ENCODE results near the gene MUC20. TPM values are rescaled to one million over a fixed set of nuclear protein-coding genes. Genes with fewer than 3 reads are reported as not detected.

MUC20 gene
- total RNA-seq, 6 experiments from 2014 or later, result 1.9 to 40.7 (median 22.6) TPM

MicroRNA genes within 50 kb of the gene (microRNA counts, 767-probe panel; counts per million panel counts)
- microRNA hsa-miR-570-3p, result 2,318 counts per million, percentile 2 among the panel's probes with 10 or more counts

Small RNA genes lying within 50 kb of the gene (microRNA-seq; reads per million reads assigned to microRNA genes)
- gene MIR570, result 0.64 to 1.2 reads per million in 2 donors

Small RNA genes lying within 50 kb of the gene (small RNA-seq; reads per million reads assigned to genes)
- gene MIR570, result 0 reads per million in 2 experiments

Other genes starting within 250 kb of the MUC20 start
- gene PPP1R2, start 177.7 kb upstream of the MUC20 start, total RNA-seq, result 10 to 100 TPM; 10.3 to 25.4 (median 14.9) TPM
- gene APOD, start 137.0 kb upstream of the MUC20 start, total RNA-seq, result 1 to 10 TPM in 1 of 6 experiments, under 1 TPM in 5; 0.29 to 5.6 (median 0.41) TPM
- gene MUC4, start 91.0 kb downstream of the MUC20 start, total RNA-seq, result under 1 TPM in 2 of 6 experiments, not detected in 4; 0.07 to 0.20 TPM
- gene TNK2, start 187.6 kb downstream of the MUC20 start, total RNA-seq, result 10 to 100 TPM; 12.6 to 52.5 (median 25.3) TPM

All from right lobe of liver (tissue), 5 donors.